Coronary artery (tissue), 2 donors: ENCODE results near the gene UBASH3B.

ENCODE experiments used
- DNase-seq: peaks from one replicate; pipeline ENCODE4 v3.0.0-alpha.2; 2017; ENCODE audit warnings: low spot score
- H3K27ac ChIP-seq, 2 donors: fragments of 200-600 bp; sonication (generic); one replicate each; pipeline ENCODE4 v1.5.1; 2016 to 2019
- H3K4me3 ChIP-seq: fragments of 200-600 bp; sonication (generic); 2 replicates; pipeline ENCODE4 v1.5.1; 2016; ENCODE audit warnings: mild to moderate bottlenecking, moderate library complexity
- TF ChIP-seq, protein P1 (sequence below): fragments of 200-600 bp; sonication (generic); IDR thresholded peaks from one replicate; pipeline ENCODE4 v1.5.1; 2019; ENCODE audit warnings: antibody characterized with exemption

UBASH3B gene

DNA sequence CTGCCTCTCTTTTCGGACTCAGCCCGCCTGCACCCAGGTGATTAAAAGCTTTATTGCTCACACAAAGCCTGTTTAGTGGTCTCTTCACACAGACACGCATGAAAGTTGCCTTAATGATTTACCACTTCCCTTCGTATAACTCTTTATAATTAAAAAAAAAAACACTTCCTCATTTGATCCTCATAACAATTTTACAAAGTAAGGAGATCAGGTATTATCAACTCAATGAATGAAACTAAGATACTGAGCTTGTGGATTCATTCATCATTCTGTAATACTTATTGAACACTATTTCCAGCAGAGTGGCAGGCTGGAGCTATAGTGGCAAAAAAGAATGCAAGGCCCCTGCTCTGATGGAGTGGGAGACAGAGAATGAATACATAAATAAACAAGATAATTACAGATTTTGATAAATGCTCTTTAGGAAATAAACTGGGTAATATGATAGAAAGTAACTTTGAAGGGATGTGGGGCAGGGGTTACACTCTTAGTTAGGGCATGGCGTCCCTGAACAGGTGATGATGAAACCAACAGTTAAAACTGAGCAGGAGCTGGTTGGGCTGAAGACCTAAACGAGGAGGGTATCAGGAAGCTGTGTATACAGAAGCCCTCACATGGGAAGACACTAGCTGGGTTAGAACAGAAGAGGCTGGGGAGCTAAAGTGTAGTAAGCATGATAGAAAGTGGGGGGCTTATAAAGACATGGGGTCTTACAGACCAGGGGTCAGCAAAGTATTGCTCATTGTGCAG, 177.4 kb downstream of the UBASH3B start:
- no peak overlapping the region for H3K27ac ChIP-seq

DNA sequence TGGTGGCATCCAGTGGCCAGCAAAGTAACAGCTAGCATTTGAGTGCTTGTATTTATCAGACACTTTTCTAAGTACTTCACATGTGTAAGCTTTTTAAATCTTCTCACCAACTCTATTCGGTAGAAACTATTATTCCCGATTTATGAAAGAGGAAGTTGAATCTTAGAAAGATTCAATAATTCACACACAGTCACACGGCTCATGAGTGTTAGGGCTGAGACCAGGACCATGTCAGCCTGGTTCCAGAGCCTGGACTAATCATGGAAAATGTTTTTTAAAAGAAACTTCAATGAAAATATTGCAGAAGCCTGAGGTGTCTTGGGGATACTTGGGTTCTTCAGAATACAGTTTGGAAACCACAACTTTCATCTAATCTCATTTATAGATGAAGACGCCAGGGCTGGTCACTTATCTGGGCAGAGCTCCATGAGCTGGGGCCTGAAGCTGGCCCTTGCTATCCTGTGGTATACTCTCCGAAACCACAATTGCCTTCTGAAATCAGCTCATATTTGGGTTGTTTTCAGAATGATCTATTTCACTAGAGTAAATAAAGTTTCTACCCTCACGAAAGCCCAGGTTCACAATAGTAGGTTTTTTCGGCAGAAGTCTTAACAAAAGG, 178.4 kb downstream of the UBASH3B start:
- TF ChIP-seq, protein P1, sequence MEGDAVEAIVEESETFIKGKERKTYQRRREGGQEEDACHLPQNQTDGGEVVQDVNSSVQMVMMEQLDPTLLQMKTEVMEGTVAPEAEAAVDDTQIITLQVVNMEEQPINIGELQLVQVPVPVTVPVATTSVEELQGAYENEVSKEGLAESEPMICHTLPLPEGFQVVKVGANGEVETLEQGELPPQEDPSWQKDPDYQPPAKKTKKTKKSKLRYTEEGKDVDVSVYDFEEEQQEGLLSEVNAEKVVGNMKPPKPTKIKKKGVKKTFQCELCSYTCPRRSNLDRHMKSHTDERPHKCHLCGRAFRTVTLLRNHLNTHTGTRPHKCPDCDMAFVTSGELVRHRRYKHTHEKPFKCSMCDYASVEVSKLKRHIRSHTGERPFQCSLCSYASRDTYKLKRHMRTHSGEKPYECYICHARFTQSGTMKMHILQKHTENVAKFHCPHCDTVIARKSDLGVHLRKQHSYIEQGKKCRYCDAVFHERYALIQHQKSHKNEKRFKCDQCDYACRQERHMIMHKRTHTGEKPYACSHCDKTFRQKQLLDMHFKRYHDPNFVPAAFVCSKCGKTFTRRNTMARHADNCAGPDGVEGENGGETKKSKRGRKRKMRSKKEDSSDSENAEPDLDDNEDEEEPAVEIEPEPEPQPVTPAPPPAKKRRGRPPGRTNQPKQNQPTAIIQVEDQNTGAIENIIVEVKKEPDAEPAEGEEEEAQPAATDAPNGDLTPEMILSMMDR = no peak
- Histone ChIP-seq H3K4me3 (no peak overlapping the region), H3K27ac (no peak overlapping the region)
- DNase-seq = no peak

More for the DNA sequence above, 177.4 kb downstream of the UBASH3B start:
- no peak overlapping the region for H3K4me3 ChIP-seq
- DNase-seq = no peak
- TF ChIP-seq, protein P1 = no peak

DNA sequence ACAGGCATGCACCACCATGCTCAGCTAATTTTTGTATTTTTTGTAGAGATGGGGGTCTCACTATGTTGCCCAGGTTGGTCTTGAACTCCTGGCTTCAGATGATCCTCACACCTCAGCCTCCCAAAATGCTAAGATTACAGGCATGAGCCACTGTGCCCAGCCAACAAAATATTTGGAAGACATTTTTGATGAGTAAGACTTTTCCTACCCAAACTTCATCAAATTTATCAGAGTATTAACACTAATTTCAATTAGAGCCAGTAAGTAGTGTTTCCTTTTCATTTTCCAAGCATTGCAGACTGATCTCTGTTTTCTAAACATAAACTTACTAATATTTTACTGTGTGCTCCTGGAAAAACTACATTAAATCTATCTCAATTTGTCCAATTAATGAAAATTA, 181.4 kb downstream of the UBASH3B start:
- TF ChIP-seq, protein P1 = no peak

DNA sequence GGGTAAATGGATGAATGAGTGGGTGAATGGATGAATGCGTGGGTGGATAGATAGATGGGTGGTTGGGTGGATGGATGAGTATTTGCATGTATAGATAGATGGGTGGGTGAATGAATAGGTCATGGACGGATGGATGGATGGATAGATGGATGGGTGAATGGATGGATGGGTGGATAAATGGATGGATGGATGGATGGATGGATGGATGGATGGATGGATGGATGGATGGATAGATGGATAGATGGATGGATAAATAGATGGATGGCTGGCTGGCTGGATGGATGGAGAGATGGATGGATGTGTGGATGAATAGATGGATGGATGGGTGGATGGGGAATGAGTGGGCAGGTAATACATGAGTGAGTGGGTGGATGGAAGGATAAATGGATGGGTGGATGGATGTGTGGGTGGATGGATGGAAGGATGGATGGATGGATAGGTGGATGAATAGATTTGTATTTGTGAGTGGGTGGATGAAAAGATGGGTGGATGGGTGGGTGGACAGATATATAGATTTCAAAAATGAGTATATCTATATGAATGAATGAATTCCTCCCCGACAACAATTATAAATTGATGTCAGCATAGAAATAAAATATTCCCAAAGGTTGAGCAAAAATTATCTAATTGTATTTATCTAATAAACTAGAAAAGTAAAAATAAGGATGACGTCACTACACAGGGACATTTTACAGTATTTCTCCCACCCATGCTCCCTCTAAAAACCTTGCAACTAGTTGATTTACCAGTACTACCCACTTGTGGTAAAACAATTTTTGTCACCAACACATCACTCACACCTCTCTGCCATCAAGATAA, 182.2 kb downstream of the UBASH3B start:
- TF ChIP-seq, protein P1 = no peak
- Histone ChIP-seq H3K4me3 (no peak overlapping the region), H3K27ac (no peak overlapping the region)

More for the DNA sequence above, 181.4 kb downstream of the UBASH3B start:
- no peak overlapping the region for H3K27ac ChIP-seq
- H3K4me3 ChIP-seq = no peak overlapping the region
- no peak for DNase-seq

DNA sequence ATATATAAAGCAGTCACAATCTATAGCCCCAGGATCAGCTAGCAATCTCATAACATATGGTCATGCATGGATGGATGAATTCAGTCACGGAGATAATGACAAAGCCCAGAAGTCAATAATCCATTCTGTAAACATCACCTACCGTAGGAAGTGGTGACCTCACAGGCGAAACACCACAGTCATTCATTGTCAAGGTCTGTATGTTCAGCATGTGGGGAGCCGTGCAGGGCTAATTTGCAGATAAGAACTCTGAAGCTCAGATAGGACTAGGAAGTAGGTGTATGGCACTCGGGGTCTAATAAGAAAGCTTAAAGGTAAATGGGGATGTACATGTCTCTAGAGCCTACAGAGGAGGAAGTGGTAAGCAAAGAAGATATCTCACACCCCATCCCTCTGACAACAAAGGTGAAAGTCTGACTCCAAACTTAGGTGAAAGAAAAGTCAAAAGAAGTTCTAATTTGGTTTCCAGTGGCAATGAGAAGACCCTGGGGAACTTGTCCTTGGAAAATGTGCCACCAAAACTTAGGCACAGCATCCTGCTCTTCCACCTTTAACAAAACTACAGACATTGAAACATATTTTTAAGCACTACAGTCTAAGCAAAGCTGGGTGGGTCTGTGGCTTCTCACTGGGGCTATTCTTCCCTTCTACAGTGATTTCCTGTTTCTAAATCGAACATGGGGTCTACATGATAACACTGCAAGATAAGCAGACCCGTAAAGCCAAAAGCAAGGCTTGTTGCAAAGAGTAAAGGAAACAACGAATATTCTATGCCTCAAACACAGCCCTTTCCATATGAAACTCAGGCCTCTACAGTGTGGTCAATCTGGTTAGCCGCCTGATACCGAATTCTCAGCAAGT, 188.0 kb downstream of the UBASH3B start:
- TF ChIP-seq, protein P1 = no peak
- H3K27ac ChIP-seq = no peak overlapping the region
- no peak overlapping the region for H3K4me3 ChIP-seq
- DNase-seq = no peak

More for the DNA sequence above, 182.2 kb downstream of the UBASH3B start:
- DNase-seq = no peak

DNA sequence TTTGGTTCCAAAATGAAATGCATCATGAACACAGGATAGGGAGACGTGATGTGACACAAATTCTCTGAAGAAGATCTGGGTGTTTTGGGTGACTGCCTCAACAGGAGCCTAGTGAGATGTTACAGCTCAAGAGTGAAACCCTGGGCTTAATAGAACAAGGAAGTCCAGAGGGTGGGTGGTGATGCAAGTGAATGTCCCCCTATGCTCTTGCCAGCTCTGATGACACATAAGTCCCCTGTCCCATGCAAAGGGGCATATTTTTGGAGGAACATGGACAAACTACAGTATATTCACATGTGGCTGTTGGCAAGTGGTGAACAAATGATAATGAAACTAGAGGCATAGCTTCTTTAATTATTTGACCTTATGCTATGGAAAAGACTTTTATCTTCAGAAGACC, 191.9 kb downstream of the UBASH3B start:
- TF ChIP-seq, protein P1 = no peak
- DNase-seq = no peak
- Histone ChIP-seq H3K27ac (no peak overlapping the region), H3K4me3 (no peak overlapping the region)
